H9 (cell line): Measurements from ENCODE around the gene DCBLD1. TPM values are rescaled to one million over a fixed set of nuclear protein-coding genes. Genes with fewer than 3 reads are reported as not detected.

ENCODE experiments used
- DNase-seq: peaks from one replicate; pipeline ENCODE4 v3.0.0-alpha.2; 2017
- H2AFZ ChIP-seq: one replicate; pipeline ENCODE4 v1.6.1; 2013; ENCODE audit warnings: mild to moderate bottlenecking, low read length, control low read depth, moderate library complexity
- H2AK5ac ChIP-seq: 2 replicates; pipeline ENCODE4 v1.6.1; 2013; ENCODE audit warnings: low read length, control low read depth, mixed read lengths; ENCODE audit not compliant: insufficient read length
- H2BK120ac ChIP-seq: one replicate; pipeline ENCODE4 v1.6.1; 2013; ENCODE audit warnings: low read depth, mild to moderate bottlenecking, low read length, control low read depth, inconsistent platforms; ENCODE audit not compliant: poor library complexity, severe bottlenecking
- H2BK12ac ChIP-seq: 2 replicates; pipeline ENCODE4 v1.6.1; 2013; ENCODE audit warnings: low read length, control low read depth, mixed read lengths, low read depth; ENCODE audit not compliant: insufficient read length
- H2BK15ac ChIP-seq: 2 replicates; pipeline ENCODE4 v1.6.1; 2013; ENCODE audit warnings: low read depth, low read length, control low read depth
- H2BK20ac ChIP-seq: one replicate; pipeline ENCODE4 v1.6.1; 2013; ENCODE audit warnings: low read depth, mild to moderate bottlenecking, low read length, control low read depth, inconsistent platforms; ENCODE audit not compliant: poor library complexity, severe bottlenecking
- H2BK5ac ChIP-seq: 2 replicates; pipeline ENCODE4 v1.6.1; 2013; ENCODE audit warnings: low read length, control low read depth, mixed read lengths; ENCODE audit not compliant: insufficient read length
- H3K14ac ChIP-seq: 2 replicates; pipeline ENCODE4 v1.6.1; 2013; ENCODE audit warnings: low read length, control low read depth; ENCODE audit not compliant: insufficient read depth
- H3K18ac ChIP-seq: 2 replicates; pipeline ENCODE4 v1.6.1; 2013; ENCODE audit warnings: low read depth, mild to moderate bottlenecking, mixed read lengths, low read length, control low read depth; ENCODE audit not compliant: insufficient read length
- H3K23ac ChIP-seq: 2 replicates; pipeline ENCODE4 v1.6.1; 2013; ENCODE audit warnings: low read length, control low read depth, mixed read lengths, low read depth; ENCODE audit not compliant: insufficient read length
- H3K23me2 ChIP-seq: 2 replicates; pipeline ENCODE4 v1.6.1; 2013; ENCODE audit warnings: low read depth, mild to moderate bottlenecking, mixed read lengths, low read length, control low read depth; ENCODE audit not compliant: insufficient read length, poor library complexity, severe bottlenecking
- H3K27ac ChIP-seq: 2 replicates; pipeline ENCODE4 v1.5.1; 2013; ENCODE audit warnings: low read length, control low read depth, mixed read lengths, low read depth; ENCODE audit not compliant: insufficient read length
- H3K27me3 ChIP-seq: 2 replicates; pipeline ENCODE4 v1.6.1; 2013; ENCODE audit warnings: low read length, control low read depth, inconsistent platforms; ENCODE audit not compliant: insufficient read depth
- H3K4ac ChIP-seq: 2 replicates; pipeline ENCODE4 v1.6.1; 2013; ENCODE audit warnings: low read depth, mild to moderate bottlenecking, control low read depth, inconsistent platforms, low read length, moderate library complexity
- H3K4me1 ChIP-seq: 2 replicates; pipeline ENCODE4 v1.6.1; 2013; ENCODE audit warnings: low read length, control low read depth, inconsistent platforms; ENCODE audit not compliant: insufficient read depth
- H3K4me2 ChIP-seq: 2 replicates; pipeline ENCODE4 v1.6.1; 2013; ENCODE audit warnings: low read length, control low read depth, mixed read lengths; ENCODE audit not compliant: insufficient read length, insufficient read depth
- H3K56ac ChIP-seq: 2 replicates; pipeline ENCODE4 v1.6.1; 2013; ENCODE audit warnings: low read depth, mild to moderate bottlenecking, mixed read lengths, low read length, control low read depth; ENCODE audit not compliant: insufficient read length
- H3K79me1 ChIP-seq: 2 replicates; pipeline ENCODE4 v1.6.1; 2013; ENCODE audit warnings: low read depth, mild to moderate bottlenecking, moderate library complexity, low read length, control low read depth, inconsistent platforms; ENCODE audit not compliant: insufficient read depth, poor library complexity, severe bottlenecking
- H3K79me2 ChIP-seq: 2 replicates; pipeline ENCODE4 v1.6.1; 2013; ENCODE audit warnings: low read length, control low read depth, inconsistent platforms; ENCODE audit not compliant: insufficient read depth
- H3K9ac ChIP-seq: 2 replicates; pipeline ENCODE4 v1.6.1; 2013; ENCODE audit warnings: low read length, control low read depth, mixed read lengths; ENCODE audit not compliant: insufficient read length; ENCODE audit errors: extremely low read depth
- H3K9me3 ChIP-seq: one replicate; pipeline ENCODE4 v1.6.1; 2013; ENCODE audit warnings: low read depth, low read length, inconsistent platforms; ENCODE audit not compliant: control insufficient read depth
- H3T11ph ChIP-seq: one replicate; pipeline ENCODE4 v1.6.1; 2013; ENCODE audit warnings: mild to moderate bottlenecking, low read length, control low read depth, inconsistent platforms
- H4K20me1 ChIP-seq: one replicate; pipeline ENCODE4 v1.6.1; 2013; ENCODE audit not compliant: control insufficient read depth, insufficient read length, insufficient read depth
- H4K5ac ChIP-seq: 2 replicates; pipeline ENCODE4 v1.6.1; 2013; ENCODE audit warnings: low read depth, mild to moderate bottlenecking, mixed read lengths, low read length, control low read depth; ENCODE audit not compliant: insufficient read length
- H4K8ac ChIP-seq: replicated peaks from 2 replicates; pipeline ENCODE4 v1.6.1; 2013; ENCODE audit warnings: low read length, control low read depth, mixed read lengths, low read depth; ENCODE audit not compliant: insufficient read length
- H4K91ac ChIP-seq: 2 replicates; pipeline ENCODE4 v1.6.1; 2013; ENCODE audit warnings: low read depth, mild to moderate bottlenecking, moderate library complexity, mixed read lengths, low read length, control low read depth; ENCODE audit not compliant: insufficient read length
- H3K27ac Mint-ChIP-seq, 3 experiments: 2 replicates in 2 of 3; 3 replicates in 1 of 3; pipeline ENCODE4 v1.8.0; 2020 to 2021; ENCODE audit warnings: mixed read lengths in 3 of 3, mild to moderate bottlenecking in 1 of 3, moderate library complexity in 1 of 3
- H3K27me3 Mint-ChIP-seq: 2 replicates; pipeline ENCODE4 v1.8.0; 2021; ENCODE audit warnings: low read depth, mild to moderate bottlenecking, moderate library complexity, mixed read lengths
- H3K36me3 Mint-ChIP-seq, 3 experiments: 2 replicates in 2 of 3; 3 replicates in 1 of 3; pipeline ENCODE4 v1.8.0; 2020 to 2021; ENCODE audit warnings: low read depth in 3 of 3, mixed read lengths in 3 of 3; ENCODE audit not compliant: insufficient read depth in 1 of 3
- H3K4me1 Mint-ChIP-seq, 2 experiments: 2 replicates each; pipeline ENCODE4 v1.8.0; 2020; ENCODE audit warnings: mixed read lengths in 2 of 2
- H3K4me3 Mint-ChIP-seq, 2 experiments: 2 replicates in 1 of 2; 3 replicates in 1 of 2; pipeline ENCODE4 v1.8.0; 2020 to 2021; ENCODE audit warnings: mild to moderate bottlenecking in 2 of 2, mixed read lengths in 2 of 2, moderate library complexity in 1 of 2
- H3K9me3 Mint-ChIP-seq, 2 experiments: 2 replicates in 1 of 2; 3 replicates in 1 of 2; pipeline ENCODE4 v1.8.0; 2020; ENCODE audit warnings: mild to moderate bottlenecking in 2 of 2, mixed read lengths in 2 of 2, moderate library complexity in 1 of 2
- CTCF ChIP-seq: fragments of 200-600 bp; sonication (generic); conservative IDR thresholded peaks from 3 replicates; pipeline ENCODE4 v1.8.0; 2021; ENCODE audit warnings: antibody characterized with exemption, mild to moderate bottlenecking
- WGBS: extraction: QIAGEN DNeasy Blood & Tissue Kit; methylation state at CpG from one replicate; pipeline ENCODE4 v1.1.7; 2013; ENCODE audit warnings: missing lambda C conversion rate, low lambda C conversion rate, mixed read lengths; ENCODE audit not compliant: insufficient read length; ENCODE audit errors: extremely low coverage; 5-methylcytosine and 5-hydroxymethylcytosine counted together
- total RNA-seq: library from RNA; stranded (reverse); gene quantifications from 2 replicates; pipeline ENCODE4 v1.2.1, GENCODE V29; 2021

DCBLD1 gene
- total RNA-seq, 1 experiment from 2014 or later = 10.1 TPM

- Histone ChIP-seq H3T11ph (no peak overlapping the region), H3K9me3 (no peaks in the 10 kb centered on the region), H3K4me2 (no peak overlapping the region), H2BK12ac (no peak overlapping the region), H4K5ac (no peak overlapping the region), H4K8ac (no peak overlapping the region), H2AFZ (no peak overlapping the region), H3K4ac (no peak overlapping the region), H3K4me1 (no peaks in the 10 kb centered on the region), H2BK20ac (no peak overlapping the region), H3K23ac (no peak overlapping the region), H4K20me1 (no peaks in the 10 kb centered on the region), H3K27ac (no peak overlapping the region), H3K27me3 (no peaks in the 10 kb centered on the region), H3K56ac (no peak overlapping the region), H2AK5ac (no peak overlapping the region), H3K18ac (no peak overlapping the region), H3K9ac (no peak overlapping the region), H3K14ac (no peak overlapping the region), H3K79me2 (no peaks in the 10 kb centered on the region), H3K23me2 (no peaks in the 10 kb centered on the region), H4K91ac (no peak overlapping the region), H3K79me1 (no peaks in the 10 kb centered on the region), H2BK15ac (no peak overlapping the region), H2BK120ac (no peak overlapping the region), H2BK5ac (no peak overlapping the region)
- no peak for TF ChIP-seq CTCF
- Mint-ChIP-seq H3K9me3 (no peaks in the 10 kb centered on the region), H3K4me1 (peaks cover 12 to 17% of the 10 kb centered on the region in 2 experiments), H3K27me3 (no peaks in the 10 kb centered on the region; the same call in 1 of the 2 replicates), H3K36me3 (no peaks in the 10 kb centered on the region), H3K27ac (no peak overlapping the region), H3K4me3 (no peak overlapping the region)
- DNase-seq = no peak
- no CpG with 5 or more reads among the region's 5 CpGs for WGBS
These were observed 30.8 kb upstream of the DCBLD1 start for GRCh38 chr6:117451671-117452070.
